NCI-H2171 treated with DMSO at 0.1 percent for 48 hours (cell line): Measurements from ENCODE around the gene GRHL1.
A peak's percentile ranks its signal among the peaks of the same experiment; 100 is the strongest.

Source experiments
- DNase-seq: peaks from one replicate; lab custom pipeline; 2025; lab: John Stamatoyannopoulos, UW

The GRHL1 gene

GRCh38 chr2:10042301-10043161 is 91.0 kb downstream of the GRHL1 start:
- DNase-seq, result no peak

GRCh38 chr2:10043256-10043905 is 91.9 kb downstream of the GRHL1 start, which contains the start of gene KLF11:
Gene KLF11 (plus strand): TSS chr2:10043550. CDS start chr2:10043717, 167 bp downstream.
- DNase-seq, result peak; percentile 76

GRCh38 chr2:10043906-10044601 is 92.6 kb downstream of the GRHL1 start:
- peak; percentile 38 for DNase-seq

- DNase-seq, result no peak
Measured at GRCh38 chr2:10045561-10046355, 94.3 kb downstream of the GRHL1 start.

- DNase-seq, result no peak
Measured at GRCh38 chr2:10046931-10047330, 95.4 kb downstream of the GRHL1 start.

- DNase-seq, result no peak
Measured at GRCh38 chr2:10047616-10048500, 96.4 kb downstream of the GRHL1 start.

- DNase-seq, result peak; percentile 76
Measured at GRCh38 chr2:10048501-10049171, 97.1 kb downstream of the GRHL1 start.
